BE2C (cell line): ENCODE measurements around the gene PLIN3.

Experiments
- DNase-seq: peaks from one replicate; pipeline ENCODE4 v3.0.0-alpha.2; 2020
- H3K27me3 ChIP-seq: fragments of 250-450 bp; sonication (Bioruptor Pico); 2 replicates; pipeline ENCODE4 v1.5.1; 2020; ENCODE audit warnings: mild to moderate bottlenecking
- H3K36me3 ChIP-seq: fragments of 250-450 bp; sonication (Bioruptor Pico); 2 replicates; pipeline ENCODE4 v1.5.1; 2020; ENCODE audit warnings: mild to moderate bottlenecking
- H3K4me1 ChIP-seq: fragments of 250-450 bp; sonication (Bioruptor Pico); 2 replicates; pipeline ENCODE4 v1.5.1; 2020
- H3K4me3 ChIP-seq: 2 replicates; pipeline ENCODE4 v1.5.1; 2011; ENCODE audit warnings: low read depth, low read length
- H3K9me3 ChIP-seq: fragments of 250-450 bp; sonication (Bioruptor Pico); 2 replicates; pipeline ENCODE4 v1.5.1; 2020
- CTCF ChIP-seq: IDR thresholded peaks from 2 replicates; pipeline ENCODE4 v1.5.1; 2012; ENCODE audit warnings: mild to moderate bottlenecking, low read depth, low read length

The PLIN3 gene

GRCh38 chr19:4911786-4912672 is 44.6 kb upstream of the PLIN3 start:
- peak overlapping the region; percentile 57 for H3K4me3 ChIP-seq
- peak; percentile 70 for TF ChIP-seq CTCF
- H3K9me3 ChIP-seq: no peaks in the 10 kb centered on the region
- H3K27me3 ChIP-seq: no peaks in the 10 kb centered on the region
- peaks cover 48% of the 10 kb centered on the region for H3K36me3 ChIP-seq
- peak; percentile 71 for DNase-seq
- peaks cover 4% of the 10 kb centered on the region for H3K4me1 ChIP-seq

DNA sequence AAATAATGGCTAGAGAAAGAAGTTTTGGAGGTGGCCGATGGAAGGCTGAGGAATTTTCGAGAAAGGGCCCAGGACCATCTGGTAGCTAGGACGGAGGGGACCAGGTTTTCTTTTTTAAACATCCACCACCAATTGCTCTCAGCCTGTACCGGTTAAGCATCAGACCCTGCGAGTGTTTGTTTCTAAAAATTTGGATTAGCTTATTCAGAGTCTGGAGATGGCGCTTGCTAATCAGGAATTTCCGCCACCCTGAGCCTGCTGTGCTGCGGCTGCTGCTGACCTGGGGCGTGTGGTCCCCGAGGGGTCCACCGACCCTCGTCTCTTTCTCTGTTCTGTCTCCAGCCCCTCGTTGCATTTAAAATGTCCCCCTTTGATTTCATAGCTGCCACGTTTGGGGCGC is 43.8 kb upstream of the PLIN3 start:
- Histone ChIP-seq H3K4me1 (peaks cover 4% of the 10 kb centered on the region), H3K36me3 (peaks cover 44% of the 10 kb centered on the region), H3K27me3 (no peaks in the 10 kb centered on the region), H3K4me3 (peak overlapping the region; percentile 57), H3K9me3 (no peaks in the 10 kb centered on the region)
- no peak for TF ChIP-seq CTCF
- no peak for DNase-seq

DNA sequence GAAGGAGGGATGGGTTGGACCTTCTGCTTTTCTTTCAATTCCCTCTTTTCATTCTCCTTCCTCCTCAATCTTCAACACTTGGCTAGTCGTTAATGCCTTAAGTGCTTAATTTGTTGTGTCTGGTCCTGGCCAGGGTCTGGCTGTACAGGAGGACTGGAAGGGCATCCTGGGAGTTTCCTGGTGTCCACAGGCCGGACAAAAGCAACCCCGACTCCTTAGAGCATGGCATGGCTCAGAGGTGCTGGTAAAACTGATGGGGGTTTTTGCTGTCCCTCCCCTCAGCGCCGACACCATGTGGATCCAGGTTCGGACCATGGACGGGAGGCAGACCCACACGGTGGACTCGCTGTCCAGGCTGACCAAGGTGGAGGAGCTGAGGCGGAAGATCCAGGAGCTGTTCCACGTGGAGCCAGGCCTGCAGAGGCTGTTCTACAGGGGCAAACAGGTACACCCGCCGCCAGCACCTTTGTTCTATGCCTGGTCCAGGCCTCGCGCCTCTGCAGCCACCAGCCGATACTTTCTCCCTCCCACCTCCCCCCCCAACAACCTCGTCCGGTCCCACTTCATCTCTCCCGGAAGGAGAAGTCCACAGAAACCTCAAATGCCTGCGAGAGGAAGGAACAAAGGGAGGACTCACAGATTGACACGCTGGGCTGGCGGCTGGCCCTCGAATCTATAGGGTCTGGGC is 43.3 kb upstream of the PLIN3 start:
- Histone ChIP-seq H3K4me1 (peaks cover 4% of the 10 kb centered on the region), H3K36me3 (peaks cover 44% of the 10 kb centered on the region), H3K27me3 (no peaks in the 10 kb centered on the region), H3K4me3 (peak overlapping the region; percentile 57), H3K9me3 (no peaks in the 10 kb centered on the region)
- TF ChIP-seq CTCF: no peak
- DNase-seq: no peak

DNA sequence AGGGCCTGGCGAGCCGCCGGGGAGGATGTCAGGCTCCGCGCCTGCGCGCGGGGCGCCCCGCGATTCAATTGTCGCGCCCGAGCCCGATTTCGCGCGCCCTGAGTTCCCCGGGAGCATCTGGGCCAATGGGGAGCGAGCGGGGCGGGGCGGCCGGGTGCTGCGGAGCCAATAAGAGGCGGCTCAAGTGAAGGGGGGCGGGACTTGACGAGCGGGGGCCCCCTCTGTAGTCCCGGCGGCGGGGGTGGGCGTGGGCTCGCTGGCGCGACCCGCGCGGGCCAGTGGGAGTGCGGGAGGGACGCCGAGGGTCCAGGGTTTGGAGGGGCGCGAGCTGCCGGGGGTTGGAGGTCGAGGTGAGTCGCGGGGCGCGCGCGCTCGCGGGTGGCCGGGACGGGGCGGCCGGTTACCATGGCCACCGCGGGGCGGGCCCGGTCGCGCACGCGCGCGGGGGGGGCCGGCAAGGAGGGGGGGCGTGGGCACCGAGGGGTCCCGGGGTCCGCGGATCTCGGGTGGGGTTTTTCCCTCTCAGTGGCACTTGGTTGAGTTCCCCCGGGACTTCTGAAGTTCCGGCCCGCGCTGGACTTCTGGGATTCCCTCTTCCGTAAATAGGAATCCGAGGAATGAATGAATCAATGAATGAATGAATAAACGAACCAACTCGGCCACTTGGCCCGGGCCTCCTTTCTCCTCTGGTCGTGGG is 42.6 kb upstream of the PLIN3 start:
- H3K36me3 ChIP-seq: peaks cover 41% of the 10 kb centered on the region
- no peaks in the 10 kb centered on the region for H3K9me3 ChIP-seq
- no peaks in the 10 kb centered on the region for H3K27me3 ChIP-seq
- H3K4me3 ChIP-seq: peak overlapping the region; percentile 57
- peaks cover 4% of the 10 kb centered on the region for H3K4me1 ChIP-seq
- DNase-seq: peak; percentile 96
- no peak for TF ChIP-seq CTCF

GRCh38 chr19:4909156-4909896 is 41.9 kb upstream of the PLIN3 start, which contains the start of gene UHRF1:
UHRF1 (plus strand) TSS chr19:4909501; CDS start chr19:4910886, 1,385 bp downstream.
- DNase-seq: peak; percentile 84
- Histone ChIP-seq H3K9me3 (no peaks in the 10 kb centered on the region), H3K27me3 (no peaks in the 10 kb centered on the region), H3K4me1 (peaks cover 4% of the 10 kb centered on the region), H3K36me3 (peaks cover 34% of the 10 kb centered on the region), H3K4me3 (peak within 1 kb of the TSS; percentile 57)
- TF ChIP-seq CTCF: no peak
